Epithelial cell of esophagus (primary cell): ENCODE results near the gene TNFRSF25.

Source experiments
- DNase-seq: peaks from one replicate; pipeline ENCODE4 v3.0.0; 2010; ENCODE audit warnings: low read depth
- H3K4me3 ChIP-seq: 2 replicates; pipeline ENCODE4 v1.5.1; 2011; ENCODE audit warnings: mild to moderate bottlenecking, low read length, control low read depth
- CTCF ChIP-seq: IDR thresholded peaks from 2 replicates; pipeline ENCODE4 v1.5.1; 2011; ENCODE audit warnings: low read depth, mild to moderate bottlenecking, low read length, control low read depth, inconsistent platforms; ENCODE audit not compliant: insufficient read depth; ENCODE audit errors: missing control alignments

Gene TNFRSF25

GRCh38 chr1:6420454-6421042 is 45.4 kb downstream of the TNFRSF25 start:
- TF ChIP-seq CTCF, result no peak
- H3K4me3 ChIP-seq, result peak overlapping the region; percentile 66
- DNase-seq, result no peak

GRCh38 chr1:6419804-6420453 is 46.0 kb downstream of the TNFRSF25 start, which contains the start of gene HES2:
Gene HES2, minus strand, starts transcription at chr1:6419919. Its CDS starts 99 bp downstream, at chr1:6419820.
- peak; percentile 75 for DNase-seq
- H3K4me3 ChIP-seq, result peak within 1 kb of the TSS; percentile 66
- TF ChIP-seq CTCF, result no peak

- TF ChIP-seq CTCF, result no peak
- DNase-seq, result no peak
- peak overlapping the region; percentile 66 for H3K4me3 ChIP-seq
These were observed 46.6 kb downstream of the TNFRSF25 start for GRCh38 chr1:6419397-6419803.

- TF ChIP-seq CTCF, result no peak
- peak; percentile 35 for DNase-seq
- peak overlapping the region; percentile 66 for H3K4me3 ChIP-seq
These were observed 47.1 kb downstream of the TNFRSF25 start for GRCh38 chr1:6418668-6419396.

GRCh38 chr1:6417961-6418667 is 47.9 kb downstream of the TNFRSF25 start:
- H3K4me3 ChIP-seq, result peak overlapping the region; percentile 66
- no peak for TF ChIP-seq CTCF
- no peak for DNase-seq

- no peak for DNase-seq
- TF ChIP-seq CTCF, result no peak
- H3K4me3 ChIP-seq, result no peak overlapping the region
These were observed 49.1 kb downstream of the TNFRSF25 start for GRCh38 chr1:6416906-6417305.
